T-helper 22 cell (primary cell): Measurements from ENCODE around the gene OTOG.

ENCODE experiments used
- DNase-seq: peaks from one replicate; pipeline ENCODE4 v3.0.0-alpha.2; 2020; ENCODE audit warnings: low read depth

OTOG gene

GRCh38 chr11:17547051-17547577 is at the start of gene OTOG:
OTOG (plus strand) TSS chr11:17547259; CDS start chr11:17547373, 114 bp downstream.
- no peak for DNase-seq

- no peak for DNase-seq
These were observed 49.0 kb upstream of the OTOG start for GRCh38 chr11:17498058-17498457.

- DNase-seq = no peak
These were observed 48.6 kb upstream of the OTOG start for GRCh38 chr11:17498475-17498874.

GRCh38 chr11:17500673-17501072 is 46.4 kb upstream of the OTOG start:
- no peak for DNase-seq

- DNase-seq = no peak
These were observed 44.4 kb upstream of the OTOG start for GRCh38 chr11:17502630-17503029.

GRCh38 chr11:17504330-17505107 is 42.5 kb upstream of the OTOG start:
- peak; percentile 16 for DNase-seq

GRCh38 chr11:17505146-17505545 is 41.9 kb upstream of the OTOG start:
- DNase-seq = no peak

- DNase-seq = no peak
These were observed 40.7 kb upstream of the OTOG start for GRCh38 chr11:17506314-17506713.

- DNase-seq = no peak
These were observed 40.1 kb upstream of the OTOG start for GRCh38 chr11:17506942-17507341.

- no peak for DNase-seq
These were observed 39.3 kb upstream of the OTOG start for GRCh38 chr11:17507773-17508172.

- DNase-seq = no peak
These were observed 38.8 kb upstream of the OTOG start for GRCh38 chr11:17508306-17508705.

- no peak for DNase-seq
These were observed 38.3 kb upstream of the OTOG start for GRCh38 chr11:17508791-17509190.

GRCh38 chr11:17510507-17511206 is 36.4 kb upstream of the OTOG start:
- no peak for DNase-seq

- no peak for DNase-seq
These were observed 35.5 kb upstream of the OTOG start for GRCh38 chr11:17511571-17511970.

- DNase-seq = no peak
These were observed 35.0 kb upstream of the OTOG start for GRCh38 chr11:17512101-17512500.

GRCh38 chr11:17513853-17514252 is 33.2 kb upstream of the OTOG start:
- no peak for DNase-seq

GRCh38 chr11:17514476-17514875 is 32.6 kb upstream of the OTOG start:
- DNase-seq = no peak

GRCh38 chr11:17515443-17516176 is 31.4 kb upstream of the OTOG start:
- DNase-seq = no peak

- no peak for DNase-seq
These were observed 30.4 kb upstream of the OTOG start for GRCh38 chr11:17516551-17517150.

GRCh38 chr11:17517186-17517585 is 29.9 kb upstream of the OTOG start:
- DNase-seq = no peak

- DNase-seq = no peak
These were observed 28.7 kb upstream of the OTOG start for GRCh38 chr11:17518366-17518765.
